Measurements from ENCODE around the gene PFDN6. TPM values are rescaled to one million over a fixed set of nuclear protein-coding genes. Genes with fewer than 3 reads are reported as not detected.

PFDN6 gene
- total and polyA plus RNA-seq, 2 of the 13 experiments (the other 11 are each of a cell fraction or from before 2014, with no cell fraction given) = 75.5 to 87.0 TPM

- TF ChIP-seq BCLAF1 (IDR thresholded peaks at IDR 0.05) = no peak
- no peak for TF ChIP-seq CCDC6 (CRISPR knock-in tag; IDR thresholded peaks at IDR 0.05)
- no peak for TF ChIP-seq EZH2 (conservative IDR thresholded peaks at IDR 0.05; ENCODE audit: low read depth, low read length)
- TF ChIP-seq IKZF5 (CRISPR knock-in tag; IDR thresholded peaks at IDR 0.05) = no peak
- no peak for TF ChIP-seq PAF1 (CRISPR knock-in tag; IDR thresholded peaks at IDR 0.05)
- no peak for TF ChIP-seq ATF3 (CRISPR knock-in tag; IDR thresholded peaks at IDR 0.05)
- peak; percentile 29; the same call in 1 of the 2 replicates for TF ChIP-seq IRF2 (CRISPR knock-in tag; IDR thresholded peaks at IDR 0.05)
- 0 out of 2 replicates have a peak, but pooled peaks have one; percentile 48 for TF ChIP-seq SRF (IDR thresholded peaks at IDR 0.05; ENCODE audit: low read depth, low read length)
- no peak for TF ChIP-seq GPBP1L1 (CRISPR knock-in tag; IDR thresholded peaks at IDR 0.05)
- TF ChIP-seq IKZF1 (IDR thresholded peaks at IDR 0.05) = no peak
- peak; percentile 99 for TF ChIP-seq CREM (IDR thresholded peaks at IDR 0.05)
- no peak for TF ChIP-seq CREM (CRISPR knock-in tag; IDR thresholded peaks at IDR 0.05)
- no peak for TF ChIP-seq ZNF713 (CRISPR knock-in tag; IDR thresholded peaks at IDR 0.05)
- TF ChIP-seq ZNF776 (CRISPR knock-in tag; IDR thresholded peaks at IDR 0.05) = no peak
- TF ChIP-seq TBX2 (CRISPR knock-in tag; IDR thresholded peaks at IDR 0.05; ENCODE audit: borderline replicate concordance) = peak; percentile 50; the same call in 1 of the 2 replicates
- TF ChIP-seq ZNF484 (CRISPR knock-in tag; IDR thresholded peaks at IDR 0.05; ENCODE audit: borderline replicate concordance, low read depth) = no peak
- no peak for TF ChIP-seq ZBTB43 (CRISPR knock-in tag; conservative IDR thresholded peaks at IDR 0.05)
- TF ChIP-seq SMARCE1 (IDR thresholded peaks at IDR 0.05; ENCODE audit: borderline replicate concordance) = no peak
- TF ChIP-seq HDAC2 (CRISPR knock-in tag; IDR thresholded peaks at IDR 0.05) = no peak; the same call in none of the 2 replicates
- no peak for TF ChIP-seq SNAPC2 (CRISPR knock-in tag; IDR thresholded peaks at IDR 0.05)
- no peak for TF ChIP-seq HOXA5 (CRISPR knock-in tag; IDR thresholded peaks at IDR 0.05)
- TF ChIP-seq CBX1 (IDR thresholded peaks at IDR 0.05; ENCODE audit: low read depth) = no peak
- TF ChIP-seq ZBTB26 (CRISPR knock-in tag; IDR thresholded peaks at IDR 0.05; ENCODE audit: borderline replicate concordance) = no peak
These were observed at the start of gene PFDN6, which contains the start of gene WDR46 (continued) for GRCh38 chr6:33288921-33289783.
